Tibial nerve (tissue), 4 donors: ENCODE data around the gene CADPS2. TPM values are rescaled to one million over a fixed set of nuclear protein-coding genes. Genes with fewer than 3 reads are reported as not detected.

Experiments used
- DNase-seq, 2 donors: peaks; one replicate each; pipeline ENCODE4 v3.0.0-alpha.2; 2019; ENCODE audit warnings: low spot score in 2 of 2
- H3K27ac ChIP-seq, 4 donors: fragments of 200-600 bp; sonication (generic) in 3 of 4; one replicate each; pipeline ENCODE4 v1.5.1; 2017 to 2019; ENCODE audit warnings: mild to moderate bottlenecking in 1 of 4
- H3K27me3 ChIP-seq, 2 donors: fragments of 200-600 bp; sonication (generic) in 1 of 2; one replicate each; pipeline versions ENCODE4 v1.5.1 to v1.6.0; 2017 to 2019
- H3K36me3 ChIP-seq, 3 donors: fragments of 200-600 bp; sonication (generic); one replicate each; pipeline ENCODE4 v1.5.1; 2018 to 2019
- H3K4me1 ChIP-seq, 4 donors: fragments of 200-600 bp; sonication (generic) in 3 of 4; one replicate each; pipeline ENCODE4 v1.5.1; 2017 to 2019
- H3K4me3 ChIP-seq, 4 donors: fragments of 200-600 bp; sonication (generic) in 3 of 4; one replicate each; pipeline ENCODE4 v1.5.1; 2017 to 2019; ENCODE audit warnings: mild to moderate bottlenecking in 1 of 4, moderate library complexity in 1 of 4
- H3K9me3 ChIP-seq, 4 donors: fragments of 200-600 bp; sonication (generic) in 3 of 4; one replicate each; pipeline ENCODE4 v1.5.1; 2017 to 2019
- CTCF ChIP-seq, 5 experiments: fragments of 200-600 bp in 3 of 5; fragments of 450-650 bp in 2 of 5; sonication (generic) in 3 of 5; IDR thresholded peaks; one replicate each; pipeline ENCODE4 v1.5.1; 2016 to 2019; ENCODE audit warnings: antibody characterized with exemption in 5 of 5, mild to moderate bottlenecking in 3 of 5, moderate library complexity in 2 of 5
- EP300 ChIP-seq, 2 donors: sonication (generic); formaldehyde crosslinking; IDR thresholded peaks; one replicate each; pipeline ENCODE4 v1.6.1; 2017; ENCODE audit warnings: antibody characterized with exemption in 2 of 2, mild to moderate bottlenecking in 1 of 2
- POLR2A ChIP-seq, 2 donors: fragments of 450-650 bp; IDR thresholded peaks; one replicate each; pipeline ENCODE4 v1.6.1; 2017; ENCODE audit warnings: antibody characterized with exemption in 2 of 2, mild to moderate bottlenecking in 2 of 2, moderate library complexity in 2 of 2
- WGBS, 2 donors: methylation state at CpG; one replicate each; pipeline ENCODE4 v1.1.5; 2018; 5-methylcytosine and 5-hydroxymethylcytosine counted together
- total RNA-seq, 4 donors: library from RNA; depleted of rRNA; stranded (reverse); fragments of >200 nt; gene quantifications; one replicate each; pipeline ENCODE4 v1.1.0, GENCODE V29; 2016

The CADPS2 gene
- total RNA-seq, 4 donors from 2014 or later = 20.3 to 44.4 (median 27.1) TPM

- peaks cover 0 to 5% (median 0%) of the 10 kb centered on the region in 3 donors for H3K36me3 ChIP-seq
- H3K4me3 ChIP-seq = no peak overlapping the region
- no peak overlapping the region for H3K27ac ChIP-seq
- H3K27me3 ChIP-seq = no peaks in the 10 kb centered on the region
- no peaks in the 10 kb centered on the region for H3K4me1 ChIP-seq
- DNase-seq = no peak
- H3K9me3 ChIP-seq = no peaks in the 10 kb centered on the region
- no peak for TF ChIP-seq POLR2A (IDR thresholded peaks at IDR 0.05)
- no peak for TF ChIP-seq CTCF (IDR thresholded peaks at IDR 0.05)
- TF ChIP-seq EP300 (IDR thresholded peaks at IDR 0.05) = no peak
- WGBS, 2 donors = 83% methylated on average over 5 of the region's 5 CpGs
These were observed 437.2 kb downstream of the CADPS2 start for GRCh38 chr7:122448893-122449589.

- no peaks in the 10 kb centered on the region for H3K36me3 ChIP-seq
- no peaks in the 10 kb centered on the region for H3K9me3 ChIP-seq
- H3K4me3 ChIP-seq = no peak overlapping the region
- DNase-seq = no peak
- TF ChIP-seq CTCF (IDR thresholded peaks at IDR 0.05) (no peak), POLR2A (IDR thresholded peaks at IDR 0.05) (no peak), EP300 (IDR thresholded peaks at IDR 0.05) (no peak)
- H3K27ac ChIP-seq = no peak overlapping the region
- peaks cover 0 to 4% (median 0%) of the 10 kb centered on the region in 4 donors for H3K4me1 ChIP-seq
- 28 to 35% methylated on average over 2 of the region's 2 CpGs for WGBS, 2 donors
- H3K27me3 ChIP-seq = no peaks in the 10 kb centered on the region
These were observed 443.3 kb downstream of the CADPS2 start for GRCh38 chr7:122442929-122443328.

GRCh38 chr7:122438492-122438891 lies 447.8 kb downstream of the CADPS2 start:
- WGBS, 2 donors = 84 to 86% methylated on average over 1 of the region's 1 CpG
- Histone ChIP-seq H3K27ac (no peak overlapping the region), H3K9me3 (no peaks in the 10 kb centered on the region), H3K4me3 (no peak overlapping the region), H3K36me3 (no peaks in the 10 kb centered on the region), H3K4me1 (peaks cover 0 to 4% (median 0%) of the 10 kb centered on the region in 4 donors), H3K27me3 (no peaks in the 10 kb centered on the region)
- DNase-seq = no peak
- no peak for TF ChIP-seq POLR2A (IDR thresholded peaks at IDR 0.05)
- no peak for TF ChIP-seq CTCF (IDR thresholded peaks at IDR 0.05)

GRCh38 chr7:122438006-122438405 lies 448.3 kb downstream of the CADPS2 start:
- WGBS, 2 donors = 29 to 39% methylated on average over 3 of the region's 3 CpGs
- TF ChIP-seq CTCF (IDR thresholded peaks at IDR 0.05) (no peak), EP300 (IDR thresholded peaks at IDR 0.05) (no peak), POLR2A (IDR thresholded peaks at IDR 0.05) (no peak)
- H3K4me3 ChIP-seq = no peak overlapping the region

GRCh38 chr7:122433765-122434164 lies 452.5 kb downstream of the CADPS2 start:
- no peaks in the 10 kb centered on the region for H3K9me3 ChIP-seq
- TF ChIP-seq POLR2A (IDR thresholded peaks at IDR 0.05) = no peak
- TF ChIP-seq EP300 (IDR thresholded peaks at IDR 0.05) = no peak
- no peak for TF ChIP-seq CTCF (IDR thresholded peaks at IDR 0.05)
- H3K27me3 ChIP-seq = no peaks in the 10 kb centered on the region
- H3K36me3 ChIP-seq = no peaks in the 10 kb centered on the region
- no peak overlapping the region for H3K27ac ChIP-seq
- peaks cover 0 to 17% (median 0%) of the 10 kb centered on the region in 4 donors for H3K4me1 ChIP-seq
- WGBS, 2 donors = 60 to 67% methylated on average over 2 of the region's 2 CpGs
- no peak overlapping the region for H3K4me3 ChIP-seq
- no peak for DNase-seq

More at GRCh38 chr7:122438006-122438405, 448.3 kb downstream of the CADPS2 start:
- H3K27ac ChIP-seq = no peak overlapping the region
- no peaks in the 10 kb centered on the region for H3K27me3 ChIP-seq
- no peaks in the 10 kb centered on the region for H3K9me3 ChIP-seq
- DNase-seq = no peak
- peaks cover 0 to 4% (median 0%) of the 10 kb centered on the region in 4 donors for H3K4me1 ChIP-seq
- no peaks in the 10 kb centered on the region for H3K36me3 ChIP-seq
